IPS-18c (cell line): ENCODE measurements around the gene SLC16A4.
A peak's percentile ranks its signal among the peaks of the same experiment; 100 is the strongest.
"Not testable (repeated sequence)": the region's sequence is repeated elsewhere in the genome, so short reads cannot be mapped to it uniquely, and the experiment has no call there.

Source experiments
- H3K4me3 ChIP-seq: 2 replicates; pipeline ENCODE4 v1.7.0; 2013; ENCODE audit warnings: low read depth, mild to moderate bottlenecking, low read length, moderate library complexity; ENCODE audit not compliant: insufficient read depth
- H3K9me3 ChIP-seq: one replicate; pipeline ENCODE4 v1.6.1; 2013; ENCODE audit warnings: mild to moderate bottlenecking, low read length, moderate library complexity; ENCODE audit not compliant: control insufficient read depth, insufficient read depth

The SLC16A4 gene

GRCh38 chr1:110418729-110419128 lies 27.9 kb upstream of the SLC16A4 start:
- Histone ChIP-seq H3K4me3 (no peak overlapping the region), H3K9me3 (peaks cover 3% of the 10 kb centered on the region)

- H3K4me3 ChIP-seq, H3K9me3 ChIP-seq: not testable (repeated sequence)
These were observed 22.2 kb upstream of the SLC16A4 start for GRCh38 chr1:110413045-110413444.

DNA sequence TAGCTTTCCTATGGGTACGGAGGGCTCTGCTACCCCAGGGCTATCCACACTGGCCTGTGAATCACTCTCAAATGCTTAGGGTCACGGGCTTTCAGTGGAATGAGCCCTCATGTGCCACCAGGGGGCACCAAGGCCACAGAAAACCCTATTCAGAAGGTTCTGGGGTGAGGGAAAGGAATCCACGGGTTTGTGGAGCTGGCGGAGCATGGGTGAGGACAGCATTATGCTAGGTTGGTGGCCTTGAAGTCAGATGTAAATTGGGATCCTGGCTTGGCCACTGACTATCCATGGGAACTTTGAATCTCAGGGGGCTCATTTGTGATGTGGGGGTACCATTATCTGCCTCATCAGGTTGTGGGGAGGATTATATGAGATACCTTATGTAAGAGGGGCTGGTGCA lies 21.8 kb upstream of the SLC16A4 start:
- Histone ChIP-seq H3K4me3 (no peak overlapping the region), H3K9me3 (no peaks in the 10 kb centered on the region)

- H3K4me3 ChIP-seq: no peak overlapping the region
- no peaks in the 10 kb centered on the region for H3K9me3 ChIP-seq
These were observed 20.4 kb upstream of the SLC16A4 start for GRCh38 chr1:110411173-110411735.

GRCh38 chr1:110409316-110409715 lies 18.5 kb upstream of the SLC16A4 start:
- H3K9me3 ChIP-seq: no peaks in the 10 kb centered on the region
- H3K4me3 ChIP-seq: no peak overlapping the region

DNA sequence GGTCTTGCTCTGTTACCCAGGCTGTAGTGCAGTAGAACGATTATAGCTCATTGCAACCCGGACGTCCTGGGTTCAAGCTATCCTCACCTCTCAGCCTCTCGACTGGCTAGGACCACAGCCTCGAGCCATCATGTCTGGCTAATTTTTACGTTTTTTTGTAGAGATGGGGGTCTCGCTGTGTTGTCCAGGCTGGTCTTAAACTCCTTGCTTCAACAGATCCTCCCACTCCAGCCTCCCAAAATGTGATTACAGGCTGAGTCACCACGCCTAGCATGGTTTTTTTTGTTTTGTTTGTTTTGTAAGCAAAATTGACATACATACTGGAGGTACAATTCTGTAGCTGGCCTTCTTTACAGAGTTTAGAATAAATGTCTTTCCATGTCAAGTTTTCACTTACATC lies 17.7 kb upstream of the SLC16A4 start:
- Histone ChIP-seq H3K9me3 (no peaks in the 10 kb centered on the region), H3K4me3 (0 out of 2 replicates have a peak overlapping the region, but pooled peaks have one; percentile 79)

GRCh38 chr1:110407260-110408210 lies 16.7 kb upstream of the SLC16A4 start, which contains the start of gene LAMTOR5:
Gene LAMTOR5 (minus strand): TSS chr1:110407694. CDS start chr1:110407620, 74 bp downstream.
- H3K4me3 ChIP-seq: peak within 1 kb of the TSS; percentile 79
- H3K9me3 ChIP-seq: no peaks in the 10 kb centered on the region

- H3K4me3 ChIP-seq: peak overlapping the region; percentile 79
- H3K9me3 ChIP-seq: not testable (repeated sequence)
These were observed 15.6 kb upstream of the SLC16A4 start for GRCh38 chr1:110406407-110406806.

DNA sequence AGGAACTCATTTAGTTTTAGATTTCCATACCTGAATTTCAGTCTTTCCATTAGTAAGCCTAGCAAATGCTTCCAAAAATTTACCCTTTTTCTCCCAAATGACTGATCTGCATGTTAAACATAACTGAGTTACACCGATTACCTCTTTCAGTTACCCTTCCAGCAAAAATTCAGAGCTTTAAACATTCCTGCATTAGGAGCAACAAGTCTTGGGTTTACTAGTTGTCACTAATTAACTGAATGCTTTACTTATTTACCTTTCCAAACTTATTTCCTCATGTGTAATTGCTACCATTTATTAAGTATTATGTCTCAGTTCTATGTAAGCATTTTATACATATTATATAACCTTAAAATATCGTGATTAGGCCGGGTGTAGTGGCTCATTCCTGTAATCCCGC lies 13.6 kb upstream of the SLC16A4 start:
- Histone ChIP-seq H3K4me3 (no peak overlapping the region), H3K9me3 (peaks cover 2% of the 10 kb centered on the region)

- Histone ChIP-seq H3K9me3 (peaks cover 2% of the 10 kb centered on the region), H3K4me3 (no peak overlapping the region)
These were observed 13.0 kb upstream of the SLC16A4 start for GRCh38 chr1:110403805-110404204.

DNA sequence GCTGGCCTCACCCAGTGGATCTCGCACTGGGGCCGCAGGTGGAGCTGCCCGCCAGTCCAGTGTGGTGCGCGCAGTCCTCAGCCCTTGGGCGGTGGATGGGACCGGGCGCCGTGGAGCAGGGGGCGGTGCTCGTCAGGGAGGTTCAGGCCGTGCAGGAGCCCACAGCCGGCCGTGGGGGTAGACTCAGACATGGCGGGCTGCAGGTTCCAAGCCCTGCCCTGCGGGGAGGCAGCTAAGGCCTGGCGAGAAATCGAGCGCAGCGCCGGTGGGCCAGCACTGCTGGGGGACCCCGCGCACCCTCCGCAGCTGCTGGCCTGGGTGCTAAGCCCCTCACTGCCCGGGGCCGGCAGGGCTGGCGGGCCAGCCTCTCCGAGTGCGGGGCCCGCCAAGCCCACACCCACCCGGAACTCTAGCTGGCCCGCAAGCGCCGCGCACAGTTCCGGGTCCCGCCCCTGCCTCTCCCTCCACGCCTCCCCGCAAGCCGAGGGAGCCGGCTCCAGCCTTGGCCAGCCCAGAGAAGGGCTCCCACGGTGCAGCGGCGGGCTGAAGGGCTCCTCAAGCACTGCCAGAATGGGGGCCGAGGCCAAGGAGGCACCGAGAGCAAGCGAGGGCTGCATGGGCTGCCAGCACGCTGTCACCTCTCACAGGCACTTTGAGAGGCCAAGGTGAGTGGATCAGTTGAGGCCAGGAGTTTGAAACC lies 5.6 kb upstream of the SLC16A4 start:
- H3K4me3 ChIP-seq, H3K9me3 ChIP-seq: not testable (repeated sequence)

DNA sequence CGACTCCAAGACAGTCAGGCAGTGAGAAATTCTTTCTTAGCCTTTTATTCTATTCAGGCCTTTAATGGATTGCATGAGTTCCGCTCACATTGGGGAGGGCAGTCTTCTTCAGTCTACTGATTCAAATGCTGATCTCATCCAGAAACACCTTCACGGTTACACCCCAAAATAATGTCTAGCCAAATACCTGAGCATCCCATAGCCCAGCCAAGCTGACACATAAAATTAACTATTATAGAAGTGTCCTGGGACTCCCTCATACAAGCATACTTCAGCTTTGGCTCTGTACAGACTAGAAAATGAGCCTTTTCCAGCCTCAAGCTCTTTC lies 3.6 kb upstream of the SLC16A4 start:
- no peaks in the 10 kb centered on the region for H3K9me3 ChIP-seq
- no peak overlapping the region for H3K4me3 ChIP-seq

DNA sequence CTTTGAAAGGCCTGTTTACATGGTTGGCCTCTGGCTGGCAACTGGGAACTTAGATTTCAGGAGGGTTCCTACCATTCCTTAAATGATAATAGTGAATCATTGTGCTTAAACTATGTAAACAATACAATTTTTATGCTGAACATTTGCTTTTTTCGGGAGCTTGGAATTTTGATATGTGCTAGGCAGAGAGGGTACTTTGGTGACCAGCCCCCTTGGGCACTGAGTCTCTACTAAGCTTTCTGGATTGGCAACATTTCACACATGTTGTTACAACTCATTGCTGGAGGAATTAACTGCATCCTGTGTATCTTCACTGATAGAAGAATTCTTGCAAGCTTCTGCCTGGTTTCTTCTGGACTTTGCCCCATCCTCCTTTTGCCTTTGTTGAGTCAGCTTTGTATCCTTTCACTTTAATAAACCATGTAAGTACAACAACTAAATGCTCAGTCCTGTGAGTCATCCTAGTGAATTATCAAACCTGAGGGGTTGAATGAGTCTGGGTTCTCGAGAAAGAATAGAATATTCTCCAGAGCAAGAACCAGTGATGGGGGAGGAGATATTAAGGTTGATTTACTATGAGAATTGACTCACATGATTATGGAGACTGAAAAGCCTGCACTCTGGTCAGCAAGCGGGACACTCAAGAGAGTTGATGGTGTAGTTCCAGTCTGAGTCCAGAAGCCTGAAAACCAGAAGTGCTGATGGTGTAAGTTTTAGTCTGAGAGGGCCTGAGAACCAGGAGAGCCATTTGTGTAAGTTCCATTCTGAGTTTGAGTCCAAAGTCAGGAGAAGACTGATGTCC lies 3.1 kb upstream of the SLC16A4 start:
- no peak overlapping the region for H3K4me3 ChIP-seq
- no peaks in the 10 kb centered on the region for H3K9me3 ChIP-seq

DNA sequence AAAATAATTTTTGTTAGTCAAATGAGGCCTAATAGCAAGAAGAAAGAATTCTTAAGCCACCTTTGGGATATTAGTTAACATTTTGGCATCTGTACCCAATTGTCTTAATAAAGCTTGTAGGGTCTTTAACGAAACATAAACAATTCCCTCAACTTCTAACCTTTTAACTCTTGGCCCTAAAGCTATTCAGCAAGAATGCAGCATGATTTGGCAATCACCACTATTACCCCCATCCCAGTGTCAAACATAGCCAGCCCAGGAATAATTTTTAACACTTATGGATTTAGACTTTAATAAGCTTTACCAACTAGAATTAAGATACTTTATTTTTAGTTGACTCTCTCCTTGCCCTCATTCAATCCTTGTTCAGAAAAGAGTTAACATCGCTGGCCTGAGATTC lies 2.5 kb upstream of the SLC16A4 start:
- Histone ChIP-seq H3K9me3 (no peaks in the 10 kb centered on the region), H3K4me3 (no peak overlapping the region)

DNA sequence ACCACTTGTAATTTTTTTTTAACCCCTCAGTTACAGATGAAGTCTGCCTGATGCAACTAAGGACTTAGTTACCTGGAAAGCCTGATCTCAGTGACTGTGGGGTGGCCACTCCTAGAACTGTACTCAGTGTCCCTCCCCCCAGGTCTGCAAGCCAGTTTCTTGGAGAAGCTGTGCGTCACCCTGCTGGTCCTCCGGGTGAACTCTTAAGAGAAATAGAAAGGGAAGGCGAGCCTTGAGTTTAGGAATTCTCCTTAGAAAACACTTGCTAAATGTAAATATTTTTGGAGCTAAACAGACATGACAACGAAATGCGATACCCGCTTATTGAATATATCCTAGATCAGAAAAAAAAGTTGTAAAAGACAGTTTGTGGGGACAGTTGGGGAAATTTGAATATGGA lies 730 bp downstream of the SLC16A4 start:
- H3K4me3 ChIP-seq: no peak overlapping the region
- no peaks in the 10 kb centered on the region for H3K9me3 ChIP-seq

DNA sequence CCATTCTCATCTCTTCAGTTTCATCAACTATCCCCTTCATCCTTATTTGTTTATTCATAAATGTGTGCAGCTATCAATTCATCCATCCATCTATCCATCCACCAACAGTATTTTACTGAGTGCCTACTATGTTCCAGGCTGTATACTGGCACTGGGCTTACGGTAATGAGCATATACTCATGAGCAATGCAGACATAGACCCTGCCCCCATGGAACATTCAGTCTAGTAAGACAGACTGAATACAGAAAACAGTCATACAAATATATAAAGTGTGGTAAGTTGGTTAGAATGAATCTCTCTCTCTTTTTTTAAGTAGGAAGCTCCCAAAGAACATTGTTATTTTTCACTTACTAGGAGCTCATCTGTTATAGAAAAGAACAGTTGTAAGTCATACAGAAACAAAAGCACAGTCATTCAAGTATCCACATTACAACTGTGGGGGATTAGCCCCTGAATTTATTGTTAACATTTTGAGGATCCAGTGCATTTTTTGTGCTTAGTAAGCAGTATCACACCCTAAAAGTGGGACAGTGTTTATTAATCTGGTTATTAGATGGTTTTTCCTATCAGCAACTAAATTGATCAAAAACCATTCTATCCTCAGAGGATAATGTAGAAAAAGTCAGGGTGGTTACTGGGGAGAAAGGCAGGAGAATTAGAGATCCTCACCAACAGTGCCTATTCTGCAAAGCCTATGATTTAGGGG lies 3.6 kb downstream of the SLC16A4 start:
- H3K4me3 ChIP-seq: no peak overlapping the region
- H3K9me3 ChIP-seq: no peaks in the 10 kb centered on the region

- Histone ChIP-seq H3K9me3 (no peaks in the 10 kb centered on the region), H3K4me3 (no peak overlapping the region)
These were observed 5.5 kb downstream of the SLC16A4 start for GRCh38 chr1:110385369-110385768.
